ENCODE data around the gene SKIL. TPM values are rescaled to one million over a fixed set of nuclear protein-coding genes. Genes with fewer than 3 reads are reported as not detected.

Gene SKIL
- total RNA-seq, 4 donors from 2014 or later = 26.7 to 45.1 (median 29.4) TPM

- no peak overlapping the region for H3K27ac ChIP-seq
- H3K27me3 ChIP-seq = peaks cover 1 to 4% (median 2%) of the 10 kb centered on the region in 3 donors
- in situ Hi-C loops (cut with MboI; ENCODE audit: low sequenced_read_pairs in 4 of 4) = loop anchor here in 3 of 4 donors (25.0 kb wide), 2 partner anchors 262 to 387 kb away; no protein-coding TSS in a partner anchor
- intact Hi-C loops (cut with DNase I; ENCODE audit: low total_unique reads) = no loop called here
- ATAC-seq (no peak), DNase-seq (no peak)
- H3K36me3 ChIP-seq = no peaks in the 10 kb centered on the region
- no peak overlapping the region for H3K4me3 ChIP-seq
- no peaks in the 10 kb centered on the region for H3K9me3 ChIP-seq
- no peaks in the 10 kb centered on the region for H3K4me1 ChIP-seq
- no peak for TF ChIP-seq POLR2A (IDR thresholded peaks at IDR 0.05)
- TF ChIP-seq, protein P1, sequence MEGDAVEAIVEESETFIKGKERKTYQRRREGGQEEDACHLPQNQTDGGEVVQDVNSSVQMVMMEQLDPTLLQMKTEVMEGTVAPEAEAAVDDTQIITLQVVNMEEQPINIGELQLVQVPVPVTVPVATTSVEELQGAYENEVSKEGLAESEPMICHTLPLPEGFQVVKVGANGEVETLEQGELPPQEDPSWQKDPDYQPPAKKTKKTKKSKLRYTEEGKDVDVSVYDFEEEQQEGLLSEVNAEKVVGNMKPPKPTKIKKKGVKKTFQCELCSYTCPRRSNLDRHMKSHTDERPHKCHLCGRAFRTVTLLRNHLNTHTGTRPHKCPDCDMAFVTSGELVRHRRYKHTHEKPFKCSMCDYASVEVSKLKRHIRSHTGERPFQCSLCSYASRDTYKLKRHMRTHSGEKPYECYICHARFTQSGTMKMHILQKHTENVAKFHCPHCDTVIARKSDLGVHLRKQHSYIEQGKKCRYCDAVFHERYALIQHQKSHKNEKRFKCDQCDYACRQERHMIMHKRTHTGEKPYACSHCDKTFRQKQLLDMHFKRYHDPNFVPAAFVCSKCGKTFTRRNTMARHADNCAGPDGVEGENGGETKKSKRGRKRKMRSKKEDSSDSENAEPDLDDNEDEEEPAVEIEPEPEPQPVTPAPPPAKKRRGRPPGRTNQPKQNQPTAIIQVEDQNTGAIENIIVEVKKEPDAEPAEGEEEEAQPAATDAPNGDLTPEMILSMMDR (IDR thresholded peaks at IDR 0.05 in 4 of 5, conservative IDR thresholded peaks at IDR 0.05 in 1 of 5) = no peak
Observed at GRCh38 chr3:170424879-170425278, 67.4 kb downstream of the SKIL start.

DNA sequence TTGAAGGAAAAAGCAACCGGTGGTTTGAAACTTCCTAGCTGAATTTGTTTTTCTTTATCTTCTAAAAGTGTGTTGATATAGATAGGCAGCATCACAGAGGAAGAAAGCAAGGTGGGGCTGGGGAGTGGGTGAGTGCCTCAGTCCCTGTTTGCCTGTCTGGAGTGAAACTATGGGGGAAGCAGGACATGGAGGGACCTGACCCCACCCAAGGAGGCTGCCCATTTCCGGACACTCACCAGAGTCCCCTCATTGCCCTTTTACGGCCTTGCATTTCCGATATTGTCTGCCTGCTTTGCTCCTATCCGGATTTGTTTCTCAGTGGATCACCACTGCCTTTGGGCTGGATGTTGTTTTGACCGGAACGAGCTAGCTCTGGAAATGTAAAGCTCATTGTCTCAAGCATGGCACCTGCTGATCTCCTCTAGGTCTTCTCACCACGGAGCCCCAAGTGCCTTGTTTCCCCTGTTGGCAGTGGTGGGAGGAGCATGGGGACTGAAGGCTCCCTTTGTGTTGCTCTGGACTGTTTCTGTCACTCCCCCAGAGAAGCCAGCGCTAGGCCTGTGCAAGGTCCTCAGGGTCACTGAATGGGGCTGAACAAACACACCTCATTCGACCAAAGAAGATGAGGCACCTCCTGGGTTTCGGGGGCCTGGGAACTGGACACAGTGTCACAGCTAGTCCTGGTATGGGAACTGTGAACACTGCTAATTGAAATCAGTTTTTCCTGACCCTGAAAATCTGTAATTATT is 68.2 kb downstream of the SKIL start:
- H3K36me3 ChIP-seq = no peaks in the 10 kb centered on the region
- TF ChIP-seq, protein P1 (IDR thresholded peaks at IDR 0.05 in 4 of 5, conservative IDR thresholded peaks at IDR 0.05 in 1 of 5) = no peak
- TF ChIP-seq POLR2A (IDR thresholded peaks at IDR 0.05) = no peak
- no peak overlapping the region for H3K27ac ChIP-seq
- H3K4me3 ChIP-seq = no peak overlapping the region
- H3K4me1 ChIP-seq = no peaks in the 10 kb centered on the region
- in situ Hi-C loops (cut with MboI; ENCODE audit: low sequenced_read_pairs in 4 of 4) (no loop called here), intact Hi-C loops (cut with DNase I; ENCODE audit: low total_unique reads) (no loop called here)
- H3K9me3 ChIP-seq = no peaks in the 10 kb centered on the region
- H3K27me3 ChIP-seq = no peaks in the 10 kb centered on the region
- DNase-seq (no peak), ATAC-seq (no peak)

- Histone ChIP-seq H3K27ac (no peak overlapping the region), H3K4me1 (no peaks in the 10 kb centered on the region), H3K9me3 (no peaks in the 10 kb centered on the region), H3K36me3 (no peaks in the 10 kb centered on the region), H3K27me3 (no peaks in the 10 kb centered on the region), H3K4me3 (no peak overlapping the region)
- DNase-seq = no peak
- intact Hi-C loops (cut with DNase I; ENCODE audit: low total_unique reads) (no loop called here), in situ Hi-C loops (cut with MboI; ENCODE audit: low sequenced_read_pairs in 4 of 4) (no loop called here)
- no peak for ATAC-seq
- TF ChIP-seq POLR2A (IDR thresholded peaks at IDR 0.05) = no peak
- TF ChIP-seq, protein P1 (IDR thresholded peaks at IDR 0.05 in 4 of 5, conservative IDR thresholded peaks at IDR 0.05 in 1 of 5) = no peak
Observed at GRCh38 chr3:170426240-170426797, 68.8 kb downstream of the SKIL start.

DNA sequence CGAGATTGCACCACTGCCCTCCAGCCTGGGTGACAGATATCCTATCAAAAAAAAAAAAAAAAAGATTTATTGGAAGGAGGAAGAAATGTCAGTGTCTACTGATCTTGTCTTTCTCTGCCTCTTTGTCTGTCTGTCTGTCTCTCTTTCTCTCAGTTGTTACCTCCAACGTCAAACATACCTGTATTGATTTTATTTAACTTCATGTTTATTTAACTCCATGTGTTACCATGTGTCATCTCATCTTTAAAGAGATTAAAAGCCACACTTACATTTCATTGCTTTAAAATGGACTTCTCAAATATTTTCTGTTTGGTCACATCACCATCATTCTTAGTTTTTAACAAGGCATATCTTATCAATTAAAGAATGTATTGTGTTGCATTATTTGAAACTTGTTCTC is 70.6 kb downstream of the SKIL start:
- ATAC-seq (no peak), DNase-seq (no peak)
- intact Hi-C loops (cut with DNase I; ENCODE audit: low total_unique reads) = no loop called here
- H3K9me3 ChIP-seq = no peaks in the 10 kb centered on the region
- H3K36me3 ChIP-seq = no peaks in the 10 kb centered on the region
- no peak overlapping the region for H3K27ac ChIP-seq
- H3K27me3 ChIP-seq = no peaks in the 10 kb centered on the region
- in situ Hi-C loops (cut with MboI; ENCODE audit: low sequenced_read_pairs in 4 of 4) = no loop called here
- no peak for TF ChIP-seq POLR2A (IDR thresholded peaks at IDR 0.05)
- TF ChIP-seq, protein P1 (IDR thresholded peaks at IDR 0.05 in 4 of 5, conservative IDR thresholded peaks at IDR 0.05 in 1 of 5) = no peak
- H3K4me1 ChIP-seq = no peaks in the 10 kb centered on the region
- no peak overlapping the region for H3K4me3 ChIP-seq
